Endothelial cell of umbilical vein (primary cell): Measurements from ENCODE around the gene KIRREL1. TPM values are rescaled to one million over a fixed set of nuclear protein-coding genes. Genes with fewer than 3 reads are reported as not detected.

ENCODE experiments used
- BruUV-seq: library from RNA; stranded (reverse); fragments of 400-500 nt; replicated peaks from 2 replicates; lab custom pipeline; 2021; lab: Mats Ljungman, UMichigan
- CTCF ChIA-PET: fragments of 300-600, 350-600 bp; sonication (Branson Sonifier 250); formaldehyde crosslinking; loops from one replicate; lab custom pipeline; 2021; ENCODE audit warnings: antibody characterized with exemption, inconsistent platforms; lab: Charles Lee
- POLR2A ChIA-PET: fragments of 300-600, 350-600 bp; sonication (Branson Sonifier 250); formaldehyde crosslinking; loops from one replicate; lab custom pipeline; 2021; ENCODE audit warnings: antibody characterized with exemption, inconsistent platforms; lab: Charles Lee
- DNase-seq: peaks from one replicate; pipeline ENCODE4 v3.0.0-alpha.2; 2011; ENCODE audit warnings: low read depth, low spot score
- FAIRE-seq: peaks from 2 replicates; lab custom pipeline; 2011; peaks lifted over from hg19 to GRCh38; lab: Jason Lieb, UNC
- H2AFZ ChIP-seq: 2 replicates; pipeline ENCODE4 v1.6.0; 2012; ENCODE audit warnings: low read depth, low read length, control low read depth, inconsistent platforms
- H3K27ac ChIP-seq: 2 replicates; pipeline ENCODE4 v1.5.1; 2011; ENCODE audit warnings: low read depth, mild to moderate bottlenecking, control low read depth, low read length, moderate library complexity; ENCODE audit not compliant: insufficient read depth
- H3K27me3 ChIP-seq, 2 experiments: 2 replicates each; pipeline versions ENCODE4 v1.6.0 to v1.6.1; 2011; ENCODE audit warnings: low read length in 2 of 2, mixed read lengths in 1 of 2; ENCODE audit not compliant: control insufficient read depth in 2 of 2, insufficient read depth in 2 of 2
- H3K36me3 ChIP-seq, 2 experiments: 2 replicates in 1 of 2; 3 replicates in 1 of 2; pipeline ENCODE4 v1.5.1; 2011; ENCODE audit warnings: low read length in 2 of 2, mild to moderate bottlenecking in 1 of 2, moderate library complexity in 1 of 2; ENCODE audit not compliant: control insufficient read depth in 2 of 2, insufficient read depth in 2 of 2; ENCODE audit errors: extremely low read depth in 1 of 2
- H3K4me1 ChIP-seq: 3 replicates; pipeline ENCODE4 v1.5.1; 2011; ENCODE audit warnings: mild to moderate bottlenecking, low read length; ENCODE audit not compliant: control insufficient read depth, insufficient read depth; ENCODE audit errors: extremely low read depth
- H3K4me2 ChIP-seq: 2 replicates; pipeline ENCODE4 v1.6.1; 2011; ENCODE audit warnings: low read length, control low read depth, mixed read lengths; ENCODE audit not compliant: insufficient read depth
- H3K4me3 ChIP-seq, 3 experiments: fragments of 200-600 bp in 1 of 3; sonication (generic), shearing (Covaris generic) in 1 of 3; replicated peaks in 1 of 3; 2 replicates each; pipeline ENCODE4 v1.5.1; 2011 to 2016; ENCODE audit warnings: control low read depth in 3 of 3, low read length in 3 of 3, mild to moderate bottlenecking in 2 of 3, inconsistent platforms in 1 of 3, low read depth in 1 of 3, moderate library complexity in 1 of 3; ENCODE audit not compliant: insufficient read depth in 1 of 3
- H3K79me2 ChIP-seq: 2 replicates; pipeline ENCODE4 v1.6.0; 2012; ENCODE audit warnings: low read length, inconsistent platforms; ENCODE audit not compliant: control insufficient read depth, insufficient read depth
- H3K9ac ChIP-seq: replicated peaks from 2 replicates; pipeline ENCODE3; 2011; ENCODE audit warnings: low read length, control low read depth; ENCODE audit not compliant: insufficient read depth; ENCODE audit errors: extremely low read depth
- H3K9me1 ChIP-seq: replicated peaks from 3 replicates; pipeline ENCODE4 v1.6.0; 2011; ENCODE audit warnings: mild to moderate bottlenecking, low read length; ENCODE audit not compliant: control insufficient read depth, insufficient read depth; ENCODE audit errors: extremely low read depth
- H3K9me3 ChIP-seq: replicated peaks from 2 replicates; pipeline ENCODE4 v1.5.1; 2012; ENCODE audit warnings: low read length, inconsistent platforms; ENCODE audit not compliant: control insufficient read depth, insufficient read depth
- H4K20me1 ChIP-seq: replicated peaks from 2 replicates; pipeline ENCODE3; 2011; ENCODE audit warnings: mild to moderate bottlenecking, low read length; ENCODE audit not compliant: control insufficient read depth, insufficient read depth; ENCODE audit errors: extremely low read depth
- EZH2 ChIP-seq: IDR thresholded peaks from 2 replicates; pipeline ENCODE4 v1.6.1; 2012; ENCODE audit warnings: borderline replicate concordance, low read depth, mild to moderate bottlenecking, moderate library complexity, low read length, inconsistent platforms; ENCODE audit not compliant: severe bottlenecking
- FOS ChIP-seq: IDR thresholded peaks from 2 replicates; pipeline ENCODE4 v1.6.1; 2011; ENCODE audit warnings: mild to moderate bottlenecking, low read length, moderate library complexity, borderline replicate concordance; ENCODE audit not compliant: insufficient read depth
- GATA2 ChIP-seq: IDR thresholded peaks from 2 replicates; pipeline ENCODE4 v1.7.0; 2011; ENCODE audit warnings: low read depth, mild to moderate bottlenecking, moderate library complexity, mixed read lengths, low read length; ENCODE audit not compliant: insufficient read length, insufficient read depth
- JUN ChIP-seq: IDR thresholded peaks from 2 replicates; pipeline ENCODE4 v1.6.1; 2011; ENCODE audit warnings: borderline replicate concordance, low read depth; ENCODE audit not compliant: insufficient read length, insufficient read depth
- MAX ChIP-seq: IDR thresholded peaks from 2 replicates; pipeline ENCODE4 v1.6.1; 2011; ENCODE audit not compliant: insufficient read depth, insufficient read length
- MYC ChIP-seq: IDR thresholded peaks from one replicate; pipeline ENCODE4 v1.6.1; 2011; ENCODE audit warnings: mild to moderate bottlenecking, low read depth, low read length
- POLR2A ChIP-seq: IDR thresholded peaks from 2 replicates; pipeline ENCODE4 v1.6.1; 2012; ENCODE audit warnings: low read depth, mild to moderate bottlenecking, control low read depth, low read length
- POLR2AphosphoS5 ChIP-seq: IDR thresholded peaks from 2 replicates; pipeline ENCODE4 v1.6.1; 2012; ENCODE audit warnings: low read depth, mild to moderate bottlenecking, control low read depth, low read length, moderate library complexity; ENCODE audit not compliant: insufficient read depth
- dilution Hi-C: fragments of 300-500 bp; cut with MboI; formaldehyde crosslinking; loops from one replicate; pipeline ENCODE4 v1.15.0; 2019; ENCODE audit warnings: low sequenced_read_pairs; ENCODE audit not compliant: extremely low pct_ligation_motif_present
- intact Hi-C: fragments of 100-400 bp; cut with micrococcal nuclease; formaldehyde crosslinking; loops from one replicate; pipeline ENCODE4 v1.10.0; 2022
- polyA plus RNA-seq, 4 experiments: library from polyadenylated mRNA; depleted of rRNA in 3 of 4; stranded (reverse) in 3 of 4; unstranded in 1 of 4; fragments of >200 nt; gene quantifications; 2 replicates each; pipeline versions ENCODE4 v1.2.1 to v1.2.3, GENCODE V29; 2011 to 2012; ENCODE audit warnings: missing spikeins in 1 of 4
- total RNA-seq: library from RNA; stranded (reverse); gene quantifications from 2 replicates; pipeline ENCODE4 v1.2.3, GENCODE V29; 2021
- TF ChIP-seq, protein P1 (sequence below), 2 donors: IDR thresholded peaks; 1 replicate in 1 of 2; 2 replicates in 1 of 2; pipeline ENCODE4 v1.5.1; 2011; ENCODE audit warnings: low read length in 2 of 2, mild to moderate bottlenecking in 2 of 2, moderate library complexity in 2 of 2, control low read depth in 1 of 2, inconsistent platforms in 1 of 2, low read depth in 1 of 2; ENCODE audit not compliant: insufficient read depth in 1 of 2; ENCODE audit errors: extremely low read depth in 1 of 2

Gene KIRREL1
- total and polyA plus RNA-seq, 2 donors (not counting 3 experiments of a cell fraction or from before 2014, with no cell fraction given), result 35.6 to 57.6 TPM

DNA sequence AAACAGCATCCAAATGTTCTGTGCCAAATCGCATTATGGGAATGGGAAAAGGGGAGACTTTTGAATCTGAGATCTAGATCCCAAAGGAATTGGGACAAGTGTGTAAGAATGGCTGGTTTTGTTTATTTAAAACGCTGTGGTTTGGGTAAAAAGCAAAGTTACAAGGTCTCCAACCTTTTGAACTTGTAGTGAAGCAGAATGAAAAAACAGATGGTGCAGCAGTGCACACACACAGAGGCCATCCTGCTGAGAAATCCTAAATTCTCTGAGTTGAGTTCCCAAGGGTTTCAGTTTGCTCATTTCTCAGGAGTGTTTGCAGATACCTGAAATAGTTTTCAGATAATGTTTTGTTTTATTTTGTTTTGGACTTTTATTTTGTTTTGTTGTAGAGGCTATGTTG, 107.1 kb downstream of the KIRREL1 start:
- H3K4me3 ChIP-seq, result no peak overlapping the region
- H3K4me2 ChIP-seq, result no peak overlapping the region
- peaks cover 12% of the 10 kb centered on the region for H3K4me1 ChIP-seq
- BruUV-seq, result no TSS peak
- intact Hi-C loops, result no loop called here
- no peaks in the 10 kb centered on the region for H3K9me1 ChIP-seq
- no peaks in the 10 kb centered on the region for H4K20me1 ChIP-seq
- POLR2A ChIA-PET, result no interaction called here
- TF ChIP-seq GATA2 (no peak), POLR2AphosphoS5 (no peak), JUN (no peak), MAX (no peak), EZH2 (no peak), MYC (no peak), FOS (no peak), POLR2A (no peak)
- TF ChIP-seq, protein P1, sequence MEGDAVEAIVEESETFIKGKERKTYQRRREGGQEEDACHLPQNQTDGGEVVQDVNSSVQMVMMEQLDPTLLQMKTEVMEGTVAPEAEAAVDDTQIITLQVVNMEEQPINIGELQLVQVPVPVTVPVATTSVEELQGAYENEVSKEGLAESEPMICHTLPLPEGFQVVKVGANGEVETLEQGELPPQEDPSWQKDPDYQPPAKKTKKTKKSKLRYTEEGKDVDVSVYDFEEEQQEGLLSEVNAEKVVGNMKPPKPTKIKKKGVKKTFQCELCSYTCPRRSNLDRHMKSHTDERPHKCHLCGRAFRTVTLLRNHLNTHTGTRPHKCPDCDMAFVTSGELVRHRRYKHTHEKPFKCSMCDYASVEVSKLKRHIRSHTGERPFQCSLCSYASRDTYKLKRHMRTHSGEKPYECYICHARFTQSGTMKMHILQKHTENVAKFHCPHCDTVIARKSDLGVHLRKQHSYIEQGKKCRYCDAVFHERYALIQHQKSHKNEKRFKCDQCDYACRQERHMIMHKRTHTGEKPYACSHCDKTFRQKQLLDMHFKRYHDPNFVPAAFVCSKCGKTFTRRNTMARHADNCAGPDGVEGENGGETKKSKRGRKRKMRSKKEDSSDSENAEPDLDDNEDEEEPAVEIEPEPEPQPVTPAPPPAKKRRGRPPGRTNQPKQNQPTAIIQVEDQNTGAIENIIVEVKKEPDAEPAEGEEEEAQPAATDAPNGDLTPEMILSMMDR (IDR thresholded peaks at IDR 0.05; ENCODE audit: extremely low read depth in 1 of 2, insufficient read depth in 1 of 2, low read depth in 1 of 2, low read length in 2 of 2), result no peak
- H3K27ac ChIP-seq, result no peak overlapping the region
- peaks cover 19 to 23% of the 10 kb centered on the region in 2 experiments for H3K27me3 ChIP-seq
- no peaks in the 10 kb centered on the region for H3K9me3 ChIP-seq
- dilution Hi-C loops, result no loop called here
- no peaks in the 10 kb centered on the region for H3K79me2 ChIP-seq
- H3K36me3 ChIP-seq, result peaks cover 0 to 3% of the 10 kb centered on the region in 2 experiments
- no peak for DNase-seq
- H2AFZ ChIP-seq, result no peak overlapping the region
- CTCF ChIA-PET, result interaction anchor here (1.2 to 2.2 kb wide), 2 partner anchors 108 to 131 kb away, joined by 3 to 10 read pairs; no protein-coding TSS in a partner anchor
- FAIRE-seq, result no peak
- no peak overlapping the region for H3K9ac ChIP-seq
